Mesendoderm (in vitro differentiated cells): ENCODE results near the gene EDAR.
A peak's percentile ranks its signal among the peaks of the same experiment; 100 is the strongest.

Source experiments
- DNase-seq: peaks from one replicate; pipeline ENCODE4 v3.0.0; 2013
- H2AK5ac ChIP-seq: 2 replicates; pipeline ENCODE4 v1.6.1; 2013; ENCODE audit warnings: low read length, inconsistent platforms
- H2BK120ac ChIP-seq: 2 replicates; pipeline ENCODE4 v1.6.1; 2013; ENCODE audit warnings: low read depth, mild to moderate bottlenecking, low read length, moderate library complexity, mixed read lengths
- H2BK15ac ChIP-seq: replicated peaks from 2 replicates; pipeline ENCODE4 v1.6.1; 2013; ENCODE audit warnings: low read depth, mild to moderate bottlenecking, moderate library complexity
- H2BK5ac ChIP-seq: 2 replicates; pipeline ENCODE4 v1.6.1; 2013; ENCODE audit warnings: low read length, inconsistent platforms
- H3K18ac ChIP-seq: 2 replicates; pipeline ENCODE4 v1.6.1; 2013; ENCODE audit warnings: mild to moderate bottlenecking, low read length, mixed read lengths
- H3K23ac ChIP-seq: one replicate; pipeline ENCODE4 v1.6.1; 2013; ENCODE audit warnings: low read length
- H3K27ac ChIP-seq: 2 replicates; pipeline ENCODE4 v1.5.1; 2013; ENCODE audit warnings: low read depth, mild to moderate bottlenecking, inconsistent platforms, low read length, moderate library complexity
- H3K27me3 ChIP-seq: 2 replicates; pipeline ENCODE4 v1.6.1; 2013; ENCODE audit warnings: low read length, control low read depth, mild to moderate bottlenecking, inconsistent platforms; ENCODE audit not compliant: insufficient read depth, poor library complexity
- H3K36me3 ChIP-seq: 2 replicates; pipeline ENCODE4 v1.6.1; 2013; ENCODE audit warnings: low read length, inconsistent platforms; ENCODE audit not compliant: control insufficient read depth, insufficient read depth
- H3K4ac ChIP-seq: one replicate; pipeline ENCODE4 v1.6.1; 2013; ENCODE audit warnings: low read depth, mild to moderate bottlenecking, low read length, moderate library complexity
- H3K4me1 ChIP-seq: 2 replicates; pipeline ENCODE4 v1.6.1; 2013; ENCODE audit warnings: low read depth, low read length, inconsistent platforms; ENCODE audit not compliant: control insufficient read depth
- H3K4me2 ChIP-seq: 2 replicates; pipeline ENCODE4 v1.6.1; 2013; ENCODE audit warnings: low read length
- H3K4me3 ChIP-seq: 2 replicates; pipeline ENCODE4 v1.5.1; 2013; ENCODE audit warnings: mild to moderate bottlenecking, low read length
- H3K56ac ChIP-seq: one replicate; pipeline ENCODE4 v1.6.1; 2013; ENCODE audit warnings: low read length
- H3K79me1 ChIP-seq: 2 replicates; pipeline ENCODE4 v1.6.1; 2013; ENCODE audit warnings: low read length, inconsistent platforms
- H3K79me2 ChIP-seq: 2 replicates; pipeline ENCODE4 v1.6.1; 2013; ENCODE audit warnings: mild to moderate bottlenecking, low read length; ENCODE audit not compliant: control insufficient read depth, insufficient read depth
- H3K9ac ChIP-seq: 2 replicates; pipeline ENCODE4 v1.6.1; 2013; ENCODE audit warnings: low read length, inconsistent platforms
- H4K5ac ChIP-seq: one replicate; pipeline ENCODE4 v1.6.1; 2013; ENCODE audit warnings: low read length
- H4K8ac ChIP-seq: one replicate; pipeline ENCODE4 v1.6.1; 2013; ENCODE audit warnings: low read depth, mild to moderate bottlenecking, control low read depth, low read length, moderate library complexity
- WGBS: extraction: QIAGEN DNeasy Blood & Tissue Kit; methylation state at CpG from one replicate; pipeline ENCODE4 v1.1.7; 2013; ENCODE audit warnings: low lambda C conversion rate, missing lambda C conversion rate; ENCODE audit not compliant: insufficient coverage; ENCODE audit errors: extremely low coverage; 5-methylcytosine and 5-hydroxymethylcytosine counted together

The EDAR gene

DNA sequence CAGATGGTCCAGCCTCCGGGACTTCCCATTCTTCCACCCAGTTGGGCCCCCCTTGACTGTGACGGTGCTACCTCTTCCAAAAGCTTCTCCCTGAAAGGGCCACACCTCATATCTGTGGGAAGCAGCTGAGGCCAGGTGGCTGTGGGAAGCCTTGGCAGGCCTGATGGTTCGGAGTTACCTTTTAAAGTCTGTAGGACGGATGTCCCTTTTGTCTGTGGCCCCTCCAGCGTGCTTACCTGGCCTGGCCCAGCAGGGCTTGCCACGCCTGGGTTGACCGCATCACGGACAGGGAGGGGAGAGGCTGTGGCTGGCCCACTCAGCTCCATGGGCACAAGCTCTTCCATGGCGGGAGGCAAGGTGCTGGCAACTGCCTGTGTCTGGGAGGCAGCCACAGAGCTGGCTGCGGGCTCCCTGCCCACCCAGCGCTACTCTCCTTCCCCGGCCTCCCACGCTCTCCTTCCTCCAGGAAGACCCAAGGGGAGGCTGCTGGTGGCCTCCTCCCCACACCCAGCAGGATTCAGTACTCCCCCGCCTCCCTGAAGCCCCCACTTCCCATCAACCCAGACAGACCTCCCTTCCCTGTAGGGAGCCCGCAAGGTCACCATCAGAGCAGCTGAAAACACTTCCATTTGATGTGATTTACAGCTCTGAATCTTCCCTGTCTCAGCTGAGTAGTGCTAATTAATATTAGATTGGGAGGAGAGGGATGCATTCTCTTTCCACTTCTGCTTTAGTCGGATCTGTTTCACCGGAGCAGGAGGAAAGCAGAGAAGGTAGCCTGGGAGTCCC is 52.8 kb downstream of the EDAR start:
- WGBS, result no CpG with 5 or more reads among the region's 17 CpGs
- no peak overlapping the region for H2BK5ac ChIP-seq
- no peak overlapping the region for H4K5ac ChIP-seq
- no peak for DNase-seq
- H3K23ac ChIP-seq, result no peak overlapping the region
- no peak overlapping the region for H3K27ac ChIP-seq
- peaks cover 6% of the 10 kb centered on the region for H3K4me1 ChIP-seq
- no peaks in the 10 kb centered on the region for H3K79me2 ChIP-seq
- no peak overlapping the region for H3K18ac ChIP-seq
- no peaks in the 10 kb centered on the region for H3K79me1 ChIP-seq
- H3K4me3 ChIP-seq, result no peak overlapping the region
- H2AK5ac ChIP-seq, result no peak overlapping the region
- H2BK15ac ChIP-seq, result no peak overlapping the region
- H2BK120ac ChIP-seq, result no peak overlapping the region
- H3K27me3 ChIP-seq, result no peaks in the 10 kb centered on the region
- no peak overlapping the region for H3K4me2 ChIP-seq
- no peak overlapping the region for H3K4ac ChIP-seq
- H3K36me3 ChIP-seq, result no peaks in the 10 kb centered on the region
- no peak overlapping the region for H4K8ac ChIP-seq
- H3K9ac ChIP-seq, result no peak overlapping the region
- H3K56ac ChIP-seq, result no peak overlapping the region

DNA sequence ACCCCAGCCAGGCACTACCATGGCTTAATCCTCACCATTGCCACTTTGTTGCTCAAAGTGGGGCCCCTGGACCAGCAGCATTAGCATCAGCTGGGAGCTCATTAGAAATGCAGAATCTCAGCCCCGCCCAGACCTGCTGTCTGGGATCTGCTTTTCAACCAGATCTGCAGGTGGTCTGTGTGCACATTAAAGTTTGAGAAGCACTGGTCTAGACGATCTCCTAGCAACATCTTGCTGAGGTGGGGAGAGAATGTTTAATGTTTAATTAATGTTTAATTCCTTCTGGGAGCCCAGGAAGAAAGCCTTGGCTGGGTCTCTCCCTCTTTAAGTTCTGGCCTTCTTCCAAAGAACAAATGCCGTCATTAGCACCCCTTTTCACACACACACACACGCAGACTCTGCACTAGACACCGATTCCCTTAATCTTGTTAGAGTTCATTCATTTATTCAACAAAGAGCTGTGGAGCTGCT is 53.7 kb downstream of the EDAR start:
- H4K8ac ChIP-seq, result no peak overlapping the region
- H3K56ac ChIP-seq, result no peak overlapping the region
- H3K79me2 ChIP-seq, result no peaks in the 10 kb centered on the region
- no peak overlapping the region for H3K4ac ChIP-seq
- no peaks in the 10 kb centered on the region for H3K79me1 ChIP-seq
- H3K27me3 ChIP-seq, result no peaks in the 10 kb centered on the region
- H3K4me2 ChIP-seq, result no peak overlapping the region
- DNase-seq, result peak; percentile 30
- H3K4me3 ChIP-seq, result no peak overlapping the region
- no peak overlapping the region for H3K9ac ChIP-seq
- H2AK5ac ChIP-seq, result no peak overlapping the region
- no peaks in the 10 kb centered on the region for H3K36me3 ChIP-seq
- no CpG with 5 or more reads among the region's 5 CpGs for WGBS
- H3K4me1 ChIP-seq, result peaks cover 6% of the 10 kb centered on the region
- no peak overlapping the region for H2BK15ac ChIP-seq
- H2BK120ac ChIP-seq, result no peak overlapping the region
- H3K18ac ChIP-seq, result no peak overlapping the region
- no peak overlapping the region for H2BK5ac ChIP-seq
- H3K27ac ChIP-seq, result no peak overlapping the region
- no peak overlapping the region for H4K5ac ChIP-seq
- no peak overlapping the region for H3K23ac ChIP-seq

DNA sequence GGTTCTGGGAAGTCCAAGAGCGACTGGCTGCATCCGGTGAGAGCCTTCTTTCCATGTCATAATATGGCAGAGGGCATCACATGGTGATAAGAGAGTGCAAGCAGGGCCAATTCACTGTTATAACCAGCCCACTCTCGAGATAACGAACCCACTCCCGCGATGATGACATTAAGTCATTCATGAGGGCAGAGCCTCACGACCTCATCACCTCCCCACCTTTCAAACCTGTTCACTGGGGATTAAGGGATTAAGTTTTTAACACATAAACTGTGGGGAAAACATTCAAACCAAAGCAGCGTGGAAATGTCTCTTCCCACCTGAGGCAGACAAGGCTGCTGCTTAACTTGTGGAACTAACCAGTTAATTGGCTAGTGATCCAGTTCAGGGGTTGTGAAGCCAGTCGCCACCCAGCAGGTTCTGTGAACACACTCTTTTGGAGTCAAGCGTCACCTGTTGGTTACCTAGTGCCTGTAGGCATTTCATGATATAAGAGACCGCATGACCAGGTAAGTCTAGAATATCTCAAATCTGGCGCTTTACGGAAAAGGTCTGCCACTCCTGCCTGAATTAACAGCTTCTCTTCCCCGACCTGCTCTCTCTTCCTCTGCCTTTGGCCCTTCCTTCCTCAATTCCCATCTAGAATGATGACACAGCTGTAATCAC is 54.3 kb downstream of the EDAR start:
- Histone ChIP-seq H4K8ac (no peak overlapping the region), H3K36me3 (no peaks in the 10 kb centered on the region), H3K23ac (no peak overlapping the region), H2BK15ac (no peak overlapping the region), H3K56ac (no peak overlapping the region), H3K27ac (no peak overlapping the region), H3K4ac (no peak overlapping the region), H2AK5ac (no peak overlapping the region), H3K27me3 (no peaks in the 10 kb centered on the region), H2BK5ac (no peak overlapping the region), H3K9ac (no peak overlapping the region), H3K18ac (no peak overlapping the region), H2BK120ac (no peak overlapping the region), H4K5ac (no peak overlapping the region), H3K4me1 (peaks cover 6% of the 10 kb centered on the region), H3K4me3 (no peak overlapping the region), H3K79me1 (no peaks in the 10 kb centered on the region), H3K4me2 (no peak overlapping the region), H3K79me2 (no peaks in the 10 kb centered on the region)
- no CpG with 5 or more reads among the region's 14 CpGs for WGBS
- no peak for DNase-seq

DNA sequence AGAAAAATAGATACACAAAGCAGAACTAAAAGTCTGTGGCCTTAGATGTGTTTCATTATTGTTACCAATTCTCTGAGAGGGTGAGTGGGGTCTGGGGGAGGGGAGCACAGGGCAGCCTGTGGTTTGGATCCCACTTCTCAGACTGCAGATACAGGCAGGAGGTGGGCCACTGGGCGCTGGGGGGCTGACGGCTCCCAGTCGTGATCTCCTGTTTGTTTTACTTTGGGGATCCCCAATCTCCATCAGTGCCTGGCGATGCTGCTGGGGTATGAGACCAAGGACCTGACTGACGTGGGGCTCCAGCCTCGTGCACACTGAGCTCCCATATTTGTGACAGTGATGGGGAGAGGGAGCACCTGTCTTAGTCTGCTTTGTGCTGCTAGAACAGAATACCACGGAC is 54.9 kb downstream of the EDAR start:
- H3K4ac ChIP-seq, result no peak overlapping the region
- no peak overlapping the region for H3K27ac ChIP-seq
- H3K4me2 ChIP-seq, result no peak overlapping the region
- no peak overlapping the region for H2BK5ac ChIP-seq
- no peak overlapping the region for H4K5ac ChIP-seq
- no CpG with 5 or more reads among the region's 7 CpGs for WGBS
- no peak overlapping the region for H3K18ac ChIP-seq
- no peak overlapping the region for H2AK5ac ChIP-seq
- no peak overlapping the region for H3K4me3 ChIP-seq
- no peak overlapping the region for H3K56ac ChIP-seq
- H3K36me3 ChIP-seq, result no peaks in the 10 kb centered on the region
- H3K23ac ChIP-seq, result no peak overlapping the region
- H3K79me1 ChIP-seq, result no peaks in the 10 kb centered on the region
- no peak overlapping the region for H2BK120ac ChIP-seq
- no peak for DNase-seq
- no peak overlapping the region for H2BK15ac ChIP-seq
- H4K8ac ChIP-seq, result no peak overlapping the region
- H3K27me3 ChIP-seq, result no peaks in the 10 kb centered on the region
- H3K79me2 ChIP-seq, result no peaks in the 10 kb centered on the region
- H3K9ac ChIP-seq, result no peak overlapping the region
- H3K4me1 ChIP-seq, result peaks cover 6% of the 10 kb centered on the region

DNA sequence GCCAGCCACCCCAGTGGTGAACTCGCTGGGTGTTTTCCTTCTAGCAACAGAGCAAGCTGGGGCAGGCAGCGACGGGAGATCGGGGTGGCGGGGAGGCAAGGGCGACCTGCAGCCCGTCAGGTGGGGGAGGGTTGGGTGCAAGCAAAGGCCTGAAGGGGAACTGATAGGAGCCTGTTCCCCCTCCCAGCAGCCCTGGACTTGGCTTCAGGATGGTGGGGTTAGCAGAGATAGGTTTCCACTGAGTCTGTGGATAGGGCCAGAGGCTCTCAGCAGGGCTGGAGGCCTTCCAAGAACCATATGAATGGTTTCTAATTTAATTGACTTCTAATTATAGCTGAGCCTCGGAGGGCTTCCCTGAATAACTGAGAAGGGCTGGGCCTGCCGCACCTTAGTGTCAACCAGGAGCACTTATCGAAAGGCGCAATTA is 55.3 kb downstream of the EDAR start:
- no CpG with 5 or more reads among the region's 11 CpGs for WGBS
- H3K27me3 ChIP-seq, result no peaks in the 10 kb centered on the region
- no peak overlapping the region for H4K8ac ChIP-seq

More for the DNA sequence above, 55.3 kb downstream of the EDAR start:
- Histone ChIP-seq H2AK5ac (no peak overlapping the region), H2BK15ac (no peak overlapping the region), H4K5ac (no peak overlapping the region), H3K4me2 (no peak overlapping the region), H2BK5ac (no peak overlapping the region), H3K79me1 (no peaks in the 10 kb centered on the region), H3K23ac (no peak overlapping the region), H3K4me1 (peaks cover 6% of the 10 kb centered on the region), H3K4me3 (no peak overlapping the region), H3K56ac (no peak overlapping the region), H3K36me3 (no peaks in the 10 kb centered on the region), H3K4ac (no peak overlapping the region), H3K18ac (no peak overlapping the region), H3K27ac (no peak overlapping the region), H3K79me2 (no peaks in the 10 kb centered on the region), H2BK120ac (no peak overlapping the region), H3K9ac (no peak overlapping the region)
- no peak for DNase-seq
